Right ventricle myocardium inferior (tissue), 1 donor: ENCODE measurements around the gene HAUS6. TPM values are rescaled to one million over a fixed set of nuclear protein-coding genes. Genes with fewer than 3 reads are reported as not detected.
"Not testable (repeated sequence)": the region's sequence is repeated elsewhere in the genome, so short reads cannot be mapped to it uniquely, and the experiment has no call there.

Source experiments
- ATAC-seq: fragments of 200-7000 bp; cut with Tn5 transposase; one replicate; pipeline ENCODE4 v1.9.1; 2020; ENCODE audit warnings: mild to moderate bottlenecking, moderate library complexity
- DNase-seq: peaks from one replicate; pipeline ENCODE4 v3.0.0; 2021; ENCODE audit errors: missing footprints
- intact Hi-C: fragments of 100-400 bp; cut with DNase I; formaldehyde crosslinking; loops from one replicate; pipeline ENCODE4 v1.11.0; 2022
- long read RNA-seq: library from polyadenylated mRNA; unstranded; transcript quantifications from one replicate; pipeline ENCODE4 v2.0.0, GENCODE V29; 2021
- total RNA-seq: library from RNA; stranded (reverse); fragmentation: NEBNext Ultra II Directional; extraction: Animal tissue kit (Norgen Biotek cat#: 25700); gene quantifications from one replicate; pipeline ENCODE4 v1.2.1, GENCODE V29; 2021
- donor health status: DM: no; HTN: yes; CAD: no; lungs with severe emphysema.

Gene HAUS6
- total RNA-seq = 6.0 TPM
- long read RNA-seq, full-length matches to known transcripts = 1 of 3 reads
- long read RNA-seq, partial matches to known transcripts = 1 of 3 reads
- long read RNA-seq, other reads (novel, unspliced or antisense) = 1 of 3 reads

- intact Hi-C loops = loop anchor here (2.0 to 10.0 kb wide), 2 partner anchors 72 to 352 kb away; no protein-coding TSS in a partner anchor
- ATAC-seq = peak; percentile 99
- DNase-seq = peak; percentile 97
Measured at GRCh38 chr9:19102631-19103345, at the start of gene HAUS6. TSS of gene HAUS6 (minus strand) at chr9:19102904. CDS start at chr9:19102651, 253 bp downstream.

- intact Hi-C loops, DNase-seq, ATAC-seq: not testable (repeated sequence)
Measured at GRCh38 chr9:19152160-19152498, 49.4 kb upstream of the HAUS6 start.

GRCh38 chr9:19151425-19152159 is 48.9 kb upstream of the HAUS6 start:
- DNase-seq (no peak), ATAC-seq (no peak)
- intact Hi-C loops = no loop called here

- DNase-seq (no peak), ATAC-seq (no peak)
- intact Hi-C loops = no loop called here
Measured at GRCh38 chr9:19149230-19149629, 46.5 kb upstream of the HAUS6 start.

DNA sequence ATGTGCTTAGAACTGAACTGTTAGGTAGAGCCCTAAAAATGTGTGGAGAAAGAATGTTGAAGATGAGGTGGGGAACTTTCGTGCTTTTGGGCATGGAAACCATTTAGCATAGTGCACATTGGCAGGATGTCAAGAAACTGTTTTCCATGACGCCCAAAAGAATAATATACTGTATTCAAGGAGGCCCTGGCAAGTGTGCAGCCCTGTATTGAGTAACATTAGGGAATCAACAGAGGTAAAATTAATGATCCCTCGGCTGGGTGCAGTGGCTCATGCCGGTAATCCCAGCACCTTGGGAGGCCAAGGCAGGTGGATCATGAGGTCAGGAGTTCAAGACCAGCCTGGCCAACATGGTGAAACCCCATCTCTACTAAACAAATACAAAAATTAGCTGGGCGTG is 45.5 kb upstream of the HAUS6 start:
- ATAC-seq = no peak
- no peak for DNase-seq
- intact Hi-C loops = no loop called here

DNA sequence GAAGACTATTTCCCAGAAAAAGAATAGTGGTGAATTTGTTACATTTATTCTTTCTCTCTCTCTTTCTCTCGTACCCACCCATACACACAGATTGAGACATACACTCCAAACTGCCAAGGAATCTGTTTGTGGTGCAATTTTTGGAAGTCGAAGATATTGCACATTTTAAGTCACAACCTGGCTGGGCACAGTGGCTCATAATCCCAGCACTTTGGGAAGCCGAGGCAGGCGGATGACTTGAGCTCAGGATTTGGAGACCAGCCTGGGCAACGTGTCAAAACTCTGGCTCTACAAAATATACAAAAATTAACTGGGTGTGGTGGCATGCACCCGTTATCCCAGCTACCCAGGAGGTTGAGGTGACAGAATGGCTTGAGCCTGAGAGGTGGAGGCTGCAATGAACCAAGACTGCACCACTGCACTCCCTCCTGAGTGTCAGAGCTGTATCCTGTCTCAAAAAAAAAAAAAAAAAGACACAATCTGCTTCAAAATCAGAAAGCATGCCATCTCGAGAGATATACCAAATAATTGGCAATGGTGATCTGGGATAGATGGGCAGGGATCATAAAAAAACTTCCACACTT is 43.8 kb upstream of the HAUS6 start:
- no peak for DNase-seq

DNA sequence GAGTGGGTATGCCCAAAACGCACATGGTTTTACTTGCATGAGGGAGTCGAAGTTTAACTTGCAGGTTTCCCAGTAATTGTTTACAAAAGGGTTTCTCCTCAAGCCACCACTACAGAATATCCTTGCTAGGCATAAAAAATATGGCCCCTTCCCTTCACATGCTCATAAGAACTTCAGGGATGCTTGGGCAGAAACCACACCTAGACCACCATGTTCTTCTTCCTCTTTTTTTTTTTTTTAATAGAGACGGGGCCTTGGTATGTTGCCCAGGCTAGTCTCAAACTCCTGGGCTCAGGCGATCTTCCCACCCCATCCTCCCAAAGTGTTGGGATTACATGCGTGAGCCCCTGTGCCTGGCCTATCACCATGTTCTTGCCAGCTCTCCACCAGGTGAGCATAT is 43.2 kb upstream of the HAUS6 start:
- intact Hi-C loops = no loop called here
- DNase-seq (no peak), ATAC-seq (no peak)

More for the DNA sequence above, 43.8 kb upstream of the HAUS6 start:
- no peak for ATAC-seq
- intact Hi-C loops = no loop called here

- no peak for ATAC-seq
- no peak for DNase-seq
- intact Hi-C loops = no loop called here
Measured at GRCh38 chr9:19140259-19140658, 37.6 kb upstream of the HAUS6 start.

DNA sequence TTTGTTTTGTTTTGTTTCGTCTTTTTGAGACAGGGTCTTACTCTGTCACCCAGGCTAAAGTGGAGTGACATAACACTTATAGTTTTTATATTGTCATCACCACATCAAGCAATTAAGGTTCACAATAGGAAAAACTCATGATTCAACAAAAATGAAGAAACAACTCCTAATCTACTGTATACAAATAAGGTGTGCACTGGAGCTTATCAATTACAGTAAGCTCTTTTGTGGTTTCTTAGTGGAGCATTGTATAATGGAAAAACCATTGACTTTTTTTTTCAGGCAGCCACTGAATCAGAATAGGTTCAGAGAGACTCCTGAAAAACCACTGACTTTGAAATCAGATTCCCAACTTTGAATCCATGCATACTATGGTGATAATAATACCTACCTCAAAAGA is 35.4 kb upstream of the HAUS6 start:
- intact Hi-C loops = no loop called here
- no peak for ATAC-seq
- DNase-seq = no peak

GRCh38 chr9:19137282-19137681 is 34.6 kb upstream of the HAUS6 start:
- intact Hi-C loops = no loop called here
- DNase-seq (no peak), ATAC-seq (no peak)

GRCh38 chr9:19136129-19136528 is 33.4 kb upstream of the HAUS6 start:
- no peak for ATAC-seq

DNA sequence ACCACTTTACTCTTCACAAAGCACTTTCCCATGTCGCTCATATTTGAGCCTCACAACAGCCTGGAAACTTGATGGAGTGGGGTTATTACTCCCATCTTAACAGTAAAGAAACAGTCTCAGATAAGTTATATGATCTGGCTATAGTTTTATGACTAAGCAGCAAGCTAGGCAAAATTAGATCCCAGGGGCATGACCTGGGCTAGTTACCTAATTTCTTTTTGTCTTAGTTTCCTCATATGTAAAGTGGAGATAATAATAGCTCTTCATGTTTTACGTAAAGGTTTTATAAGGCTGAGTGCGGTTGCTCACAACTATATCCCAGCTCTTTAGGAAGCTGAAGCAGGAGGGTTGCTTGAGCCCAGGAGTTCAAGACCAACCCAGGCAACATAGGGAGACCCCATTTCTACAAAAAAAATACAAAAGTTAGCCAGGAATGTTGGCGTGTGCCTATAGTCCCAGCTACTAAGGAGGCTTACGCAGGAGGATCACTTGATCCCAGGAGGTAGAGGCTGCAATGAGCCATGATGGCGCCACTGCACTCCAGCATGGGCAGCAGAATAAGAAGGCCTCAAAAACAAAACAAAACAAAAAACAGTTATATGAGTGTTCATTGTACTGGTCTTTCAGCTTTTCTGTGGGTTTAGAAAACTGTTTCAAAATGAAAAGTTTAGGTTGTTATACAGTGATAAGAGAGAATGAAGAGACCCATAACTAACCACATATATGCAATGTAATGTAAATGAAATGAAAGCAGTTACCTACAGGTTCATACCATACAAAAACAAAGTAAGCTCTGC is 31.0 kb upstream of the HAUS6 start:
- ATAC-seq (no peak), DNase-seq (no peak)
- intact Hi-C loops = no loop called here

More at GRCh38 chr9:19136129-19136528, 33.4 kb upstream of the HAUS6 start:
- DNase-seq = no peak
- intact Hi-C loops = no loop called here

DNA sequence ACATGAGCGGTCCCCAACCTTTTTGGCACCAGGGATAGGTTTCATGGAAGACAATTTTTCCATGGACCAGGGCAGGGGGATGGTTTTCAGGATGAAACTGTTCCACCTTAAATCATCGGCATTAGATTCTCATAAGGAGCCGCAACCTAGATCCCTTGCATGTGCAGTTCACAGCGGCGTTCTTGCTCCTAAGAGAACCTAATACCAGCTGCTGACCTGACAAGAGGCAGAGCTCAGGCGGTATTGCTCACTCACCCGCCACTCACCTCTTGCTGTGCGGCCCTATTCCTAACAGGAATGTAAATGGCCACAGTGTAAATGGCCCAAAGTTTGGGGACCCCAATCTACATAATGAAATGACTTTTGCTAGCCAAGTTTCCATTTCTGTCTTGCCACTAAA is 27.7 kb upstream of the HAUS6 start:
- intact Hi-C loops = no loop called here
- ATAC-seq (no peak), DNase-seq (no peak)

DNA sequence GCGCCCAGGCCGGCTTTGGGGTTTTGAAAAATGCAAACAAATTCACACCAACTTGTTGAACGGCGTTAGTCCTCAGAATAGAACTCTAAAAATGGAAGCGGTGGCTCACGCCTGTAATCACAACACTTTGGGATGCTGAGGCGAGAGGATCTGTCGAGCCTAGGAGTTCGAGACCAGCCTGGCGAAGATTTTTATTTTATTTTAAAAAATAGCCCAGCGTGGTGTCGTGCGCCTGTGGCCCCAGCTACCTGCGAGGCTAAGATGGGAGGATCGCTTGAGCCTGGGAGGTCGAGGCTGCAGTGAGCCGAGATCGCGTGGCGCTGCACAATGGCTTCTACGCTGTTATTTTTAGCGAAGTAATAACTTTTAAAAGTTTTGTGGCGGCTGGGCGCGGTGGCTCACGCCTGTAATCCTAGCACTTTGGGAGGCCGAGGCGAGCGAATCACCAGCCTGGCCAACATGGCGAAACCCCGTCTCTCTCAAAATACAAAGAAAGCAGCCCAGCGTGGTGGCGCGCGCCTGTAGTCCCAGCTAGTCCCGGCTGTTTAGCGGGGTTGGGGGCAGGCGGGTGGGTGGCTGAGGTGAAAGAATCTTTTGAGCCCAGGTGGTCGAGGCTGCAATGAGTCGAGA is 25.3 kb upstream of the HAUS6 start:
- intact Hi-C loops = loop anchor here (2.0 kb wide), 2 partner anchors 47 to 103 kb away; partner anchors contain the start of gene DENND4C
- DNase-seq = peak; percentile 77

DNA sequence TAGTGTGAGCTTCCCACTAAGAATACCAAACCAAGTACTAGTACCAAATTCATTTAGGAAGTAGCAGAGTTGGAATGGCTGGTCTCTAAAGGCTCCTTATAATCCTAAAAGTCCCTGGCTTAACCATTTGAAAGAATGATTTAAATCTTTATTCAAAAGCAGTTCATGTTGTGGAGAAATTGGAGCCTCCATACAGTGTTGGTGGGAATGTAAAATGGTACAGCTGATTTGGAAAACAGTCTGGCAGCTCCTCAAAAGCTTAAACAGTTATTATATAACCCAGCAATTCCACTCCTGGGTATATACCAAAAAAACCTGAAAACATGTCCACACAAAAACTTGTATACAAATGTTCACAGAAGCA is 21.7 kb upstream of the HAUS6 start:
- no peak for ATAC-seq
- DNase-seq = no peak
- intact Hi-C loops = no loop called here

More for the DNA sequence above, 25.3 kb upstream of the HAUS6 start:
- peak; percentile 11 for ATAC-seq

DNA sequence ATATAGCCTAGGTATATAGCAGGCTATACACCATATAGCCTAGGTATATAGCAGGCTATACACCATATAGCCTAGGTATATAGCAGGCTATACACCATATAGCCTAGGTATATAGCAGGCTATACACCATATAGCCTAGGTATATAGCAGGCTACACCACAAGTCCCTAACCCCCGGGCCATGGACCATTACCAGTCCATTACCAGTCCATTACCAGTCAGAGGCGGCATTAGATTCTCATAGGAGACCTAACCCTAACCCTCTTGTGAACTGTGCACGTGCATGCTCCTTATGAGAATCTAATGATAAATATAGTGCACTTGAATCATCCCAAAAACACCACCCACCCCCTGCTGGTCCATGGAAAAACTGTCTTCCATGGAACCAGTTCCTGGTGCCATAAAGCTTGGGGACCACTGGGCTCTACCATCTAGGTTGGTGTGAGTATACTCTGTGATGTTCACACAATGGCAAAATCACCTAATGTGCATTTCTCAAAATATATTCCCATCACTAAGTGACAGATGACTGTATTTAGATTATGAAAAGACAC is 19.9 kb upstream of the HAUS6 start:
- ATAC-seq (no peak), DNase-seq (no peak)
- intact Hi-C loops = no loop called here

- ATAC-seq (no peak), DNase-seq (no peak)
- intact Hi-C loops = no loop called here
Measured at GRCh38 chr9:19120877-19121276, 18.2 kb upstream of the HAUS6 start.

DNA sequence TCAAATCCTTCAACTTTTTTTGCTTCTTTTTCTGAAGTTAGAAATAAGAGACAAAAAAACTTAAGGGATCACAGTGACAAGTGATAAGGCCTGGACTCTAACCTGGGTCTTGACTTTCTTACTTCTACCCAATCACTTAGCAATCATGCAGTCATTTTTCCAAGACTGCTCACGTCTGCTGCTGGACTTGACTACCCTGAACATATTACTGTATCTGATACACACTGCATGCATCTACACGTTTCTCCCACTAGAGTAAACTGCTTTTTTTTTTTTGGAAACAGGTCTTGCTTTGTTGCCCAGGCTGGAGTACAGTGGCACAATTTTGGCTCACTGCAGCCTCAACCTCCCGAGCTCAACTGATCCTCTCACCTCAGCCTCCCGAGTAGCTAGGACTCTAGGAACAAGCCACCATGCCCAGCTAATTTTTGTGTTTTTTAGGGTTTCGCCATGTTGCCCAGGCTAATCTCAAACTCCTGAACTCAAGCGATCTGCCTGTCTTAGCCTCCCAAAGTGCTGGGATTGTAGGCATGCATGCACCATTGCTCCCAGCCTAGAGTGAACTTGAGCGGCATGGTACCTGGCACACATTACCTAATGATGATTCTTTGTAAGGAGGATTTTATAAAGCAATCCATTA is 17.2 kb upstream of the HAUS6 start:
- intact Hi-C loops = no loop called here
- ATAC-seq (no peak), DNase-seq (no peak)
